C4-2B (cell line): ENCODE measurements around the gene SOX14.

ENCODE experiments used
- H3K27ac ChIP-seq: fragments of 450-650 bp; 2 replicates; pipeline ENCODE4 v1.5.1; 2017
- ZFX ChIP-seq: fragments of 450-650 bp; IDR thresholded peaks from 2 replicates; pipeline ENCODE4 v1.6.1; 2017
- TF ChIP-seq, protein P1 (sequence below): fragments of 450-650 bp; conservative IDR thresholded peaks from 2 replicates; pipeline ENCODE4 v1.5.1; 2017; ENCODE audit warnings: mild to moderate bottlenecking

SOX14 gene

DNA sequence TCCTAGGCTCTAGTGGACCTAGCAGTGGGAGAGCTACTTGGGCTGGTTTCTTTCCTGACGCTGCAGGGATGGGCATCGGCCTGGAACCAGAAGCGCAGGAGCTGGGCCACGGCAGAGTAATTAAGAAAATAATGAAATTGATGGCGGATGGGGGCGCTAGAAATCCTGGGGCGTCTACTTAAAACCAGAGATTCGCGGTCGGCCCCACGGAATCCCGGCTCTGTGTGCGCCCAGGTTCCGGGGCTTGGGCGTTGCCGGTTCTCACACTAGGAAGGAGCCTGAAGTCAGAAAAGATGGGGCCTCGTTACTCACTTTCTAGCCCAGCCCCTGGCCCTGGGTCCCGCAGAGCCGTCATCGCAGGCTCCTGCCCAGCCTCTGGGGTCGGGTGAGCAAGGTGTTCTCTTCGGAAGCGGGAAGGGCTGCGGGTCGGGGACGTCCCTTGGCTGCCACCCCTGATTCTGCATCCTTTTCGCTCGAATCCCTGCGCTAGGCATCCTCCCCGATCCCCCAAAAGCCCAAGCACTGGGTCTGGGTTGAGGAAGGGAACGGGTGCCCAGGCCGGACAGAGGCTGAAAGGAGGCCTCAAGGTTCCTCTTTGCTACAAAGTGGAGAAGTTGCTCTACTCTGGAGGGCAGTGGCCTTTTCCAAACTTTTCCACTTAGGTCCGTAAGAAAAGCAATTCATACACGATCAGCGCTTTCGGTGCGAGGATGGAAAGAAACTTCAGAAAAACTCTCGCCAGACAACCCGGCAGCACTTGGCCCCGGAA lies 6.1 kb downstream of the SOX14 start:
- H3K27ac ChIP-seq, result no peak overlapping the region
- TF ChIP-seq ZFX, result no peak
- TF ChIP-seq, protein P1, sequence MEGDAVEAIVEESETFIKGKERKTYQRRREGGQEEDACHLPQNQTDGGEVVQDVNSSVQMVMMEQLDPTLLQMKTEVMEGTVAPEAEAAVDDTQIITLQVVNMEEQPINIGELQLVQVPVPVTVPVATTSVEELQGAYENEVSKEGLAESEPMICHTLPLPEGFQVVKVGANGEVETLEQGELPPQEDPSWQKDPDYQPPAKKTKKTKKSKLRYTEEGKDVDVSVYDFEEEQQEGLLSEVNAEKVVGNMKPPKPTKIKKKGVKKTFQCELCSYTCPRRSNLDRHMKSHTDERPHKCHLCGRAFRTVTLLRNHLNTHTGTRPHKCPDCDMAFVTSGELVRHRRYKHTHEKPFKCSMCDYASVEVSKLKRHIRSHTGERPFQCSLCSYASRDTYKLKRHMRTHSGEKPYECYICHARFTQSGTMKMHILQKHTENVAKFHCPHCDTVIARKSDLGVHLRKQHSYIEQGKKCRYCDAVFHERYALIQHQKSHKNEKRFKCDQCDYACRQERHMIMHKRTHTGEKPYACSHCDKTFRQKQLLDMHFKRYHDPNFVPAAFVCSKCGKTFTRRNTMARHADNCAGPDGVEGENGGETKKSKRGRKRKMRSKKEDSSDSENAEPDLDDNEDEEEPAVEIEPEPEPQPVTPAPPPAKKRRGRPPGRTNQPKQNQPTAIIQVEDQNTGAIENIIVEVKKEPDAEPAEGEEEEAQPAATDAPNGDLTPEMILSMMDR, result no peak

DNA sequence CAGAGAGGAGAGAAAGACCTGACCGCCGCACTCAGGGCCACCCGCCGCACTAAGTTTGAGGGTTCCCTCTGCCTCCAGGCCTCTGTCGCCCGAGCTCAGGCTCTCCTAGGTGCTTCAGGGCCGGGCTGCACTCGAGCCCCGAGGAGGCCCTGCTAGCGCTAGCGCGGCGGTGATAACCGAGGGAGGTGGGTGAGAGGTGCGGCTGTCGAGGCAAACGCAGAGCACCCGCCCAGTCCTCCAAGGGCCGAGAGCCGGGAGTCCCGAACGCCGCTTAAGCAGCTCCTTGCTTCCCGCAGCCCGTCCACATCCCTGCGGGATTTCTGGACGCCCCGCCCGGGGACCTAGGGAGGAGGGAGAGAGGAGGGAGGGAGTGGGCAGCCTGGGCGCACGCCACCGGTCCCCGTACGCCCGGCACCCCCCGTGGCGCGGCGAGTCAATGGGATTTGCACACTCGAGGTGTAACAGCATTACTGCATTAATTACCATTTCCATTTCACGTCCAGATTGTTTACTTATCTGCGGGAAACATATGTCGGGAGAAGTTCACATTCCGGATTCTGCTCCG lies 6.8 kb downstream of the SOX14 start:
- TF ChIP-seq, protein P1, result no peak
- no peak for TF ChIP-seq ZFX
- no peak overlapping the region for H3K27ac ChIP-seq

DNA sequence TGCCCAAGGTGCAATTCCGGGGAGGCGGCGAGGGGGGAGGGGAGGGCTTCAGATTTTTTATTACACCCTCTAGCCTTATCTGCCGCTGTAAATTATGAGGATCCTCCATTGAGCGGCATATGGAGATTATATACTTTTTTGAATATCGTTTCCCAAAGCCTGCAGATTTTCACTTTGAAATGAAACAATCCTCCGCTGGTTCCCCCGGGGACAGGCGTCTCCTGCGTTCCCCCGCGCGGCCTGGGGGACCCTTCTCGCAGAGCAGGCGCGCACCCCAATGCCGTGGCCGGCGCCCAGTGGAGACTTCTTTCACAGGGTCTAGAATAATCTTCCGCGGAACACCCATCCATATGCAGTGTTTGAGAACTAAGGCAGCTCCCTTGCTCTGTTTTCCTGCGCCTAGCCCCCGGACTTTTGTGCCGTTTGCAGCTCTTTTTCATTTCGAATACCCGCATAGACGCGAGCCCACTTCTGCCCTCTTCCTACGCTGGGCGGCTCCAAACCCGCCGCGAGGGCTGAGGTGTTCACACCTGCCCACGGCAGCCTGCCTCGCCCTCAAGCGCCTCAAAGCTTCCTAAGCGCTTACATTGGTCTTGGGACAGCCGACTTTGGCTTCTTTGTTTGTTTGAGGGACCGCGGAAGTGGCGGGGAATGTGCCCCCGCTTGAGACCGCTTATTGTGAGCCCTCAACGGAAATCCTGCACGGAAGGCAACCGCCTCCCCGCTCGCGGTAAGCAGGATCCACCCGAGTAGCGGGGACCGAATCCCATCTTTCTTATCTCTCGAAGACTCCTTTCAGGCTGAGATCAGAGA lies 7.5 kb downstream of the SOX14 start:
- no peak overlapping the region for H3K27ac ChIP-seq
- TF ChIP-seq, protein P1, result no peak
- no peak for TF ChIP-seq ZFX

DNA sequence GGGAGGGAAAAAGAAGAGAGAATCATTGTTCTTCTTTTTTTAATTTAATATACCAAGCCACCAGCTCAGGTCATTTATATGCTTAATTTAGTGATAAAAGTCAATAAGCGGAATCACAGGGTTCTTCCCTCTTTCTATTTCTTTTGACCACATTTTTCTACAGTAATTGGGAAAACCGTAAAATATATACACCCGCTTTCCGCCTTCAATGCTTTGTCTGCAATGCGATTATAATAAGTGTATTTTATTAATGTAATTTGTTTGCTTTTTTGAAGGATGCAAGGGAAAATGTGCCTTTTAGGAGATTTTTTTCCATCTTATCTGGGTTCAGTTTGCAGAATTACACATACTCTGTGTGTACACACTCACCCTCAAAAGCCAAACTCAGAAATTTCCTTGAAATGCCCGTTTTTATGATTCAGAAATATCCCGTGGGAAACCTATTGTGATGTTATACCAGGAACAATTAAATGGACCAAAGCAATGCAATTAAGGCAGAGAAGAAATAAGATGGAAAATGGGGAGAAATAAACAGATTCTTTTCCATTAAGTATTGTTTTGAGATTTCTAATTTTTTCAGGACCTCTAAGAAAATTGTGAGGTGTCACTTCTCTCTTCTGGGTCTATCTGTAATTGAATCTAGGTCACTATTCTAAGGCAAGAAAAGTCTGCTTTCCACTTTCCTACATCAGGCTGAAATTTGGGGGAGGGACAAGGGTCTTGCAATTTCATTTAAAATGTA lies 8.3 kb downstream of the SOX14 start:
- TF ChIP-seq, protein P1, result no peak
- no peak for TF ChIP-seq ZFX

DNA sequence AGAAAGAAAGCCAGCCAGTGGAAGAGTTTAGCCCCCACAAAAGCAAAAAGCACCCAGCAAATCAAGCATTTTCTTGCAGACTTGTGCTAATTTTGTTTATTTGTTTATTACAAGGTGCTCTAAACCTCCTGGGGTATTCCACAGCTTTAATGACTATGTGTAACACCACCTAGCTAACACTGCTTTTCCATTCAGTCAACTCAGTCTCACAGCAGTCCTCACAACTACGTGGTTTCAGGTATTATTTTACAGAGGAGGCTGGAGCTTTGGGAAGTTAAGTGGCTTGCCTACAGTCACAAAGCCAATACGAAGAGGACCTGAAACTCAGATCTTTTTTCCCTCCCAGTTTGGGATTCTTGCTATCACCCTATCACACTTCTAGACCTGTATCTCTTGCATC lies 14.8 kb downstream of the SOX14 start:
- TF ChIP-seq ZFX, result no peak
- TF ChIP-seq, protein P1, result no peak
- no peak overlapping the region for H3K27ac ChIP-seq

More for the DNA sequence above, 8.3 kb downstream of the SOX14 start:
- no peak overlapping the region for H3K27ac ChIP-seq

DNA sequence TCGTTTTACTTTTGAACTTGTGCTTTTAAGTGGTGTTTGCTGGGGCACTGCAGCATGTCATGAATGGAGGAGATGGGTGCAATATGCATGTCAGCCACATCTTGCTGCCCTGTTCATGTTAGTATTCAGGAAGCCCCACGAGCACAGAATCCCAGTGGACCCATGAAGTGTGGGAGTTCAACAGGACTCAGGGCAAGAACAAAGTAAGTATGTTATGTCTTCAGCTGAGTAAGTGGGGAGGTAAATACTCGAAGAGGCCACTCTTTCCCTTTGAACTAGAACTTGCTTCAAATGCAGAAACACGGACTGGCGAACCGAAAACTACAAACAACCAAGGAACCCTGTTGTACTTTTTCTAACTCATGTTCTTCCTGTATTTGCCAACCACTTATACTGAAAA lies 23.4 kb downstream of the SOX14 start:
- no peak for TF ChIP-seq ZFX
- TF ChIP-seq, protein P1, result no peak
- no peak overlapping the region for H3K27ac ChIP-seq
